Erythroblast (primary cell): Measurements from ENCODE around the gene WSB1.

Experiments used
- GATA1 ChIP-seq: IDR thresholded peaks from 2 replicates; pipeline ENCODE4 v1.6.1; 2011; ENCODE audit warnings: low read depth, mild to moderate bottlenecking, control low read depth, low read length, moderate library complexity
- POLR2A ChIP-seq: IDR thresholded peaks from 2 replicates; pipeline ENCODE4 v1.6.1; 2011; ENCODE audit warnings: mild to moderate bottlenecking, low read length

GRCh38 chr17:27264068-27264812 lies 29.7 kb upstream of the WSB1 start:
- TF ChIP-seq POLR2A (no peak), GATA1 (no peak)
